ENCODE results near the gene ARSD. TPM values are rescaled to one million over a fixed set of nuclear protein-coding genes. Genes with fewer than 3 reads are reported as not detected.

ARSD gene
- total RNA-seq, 1 donor from 2014 or later, result 7.3 TPM

DNA sequence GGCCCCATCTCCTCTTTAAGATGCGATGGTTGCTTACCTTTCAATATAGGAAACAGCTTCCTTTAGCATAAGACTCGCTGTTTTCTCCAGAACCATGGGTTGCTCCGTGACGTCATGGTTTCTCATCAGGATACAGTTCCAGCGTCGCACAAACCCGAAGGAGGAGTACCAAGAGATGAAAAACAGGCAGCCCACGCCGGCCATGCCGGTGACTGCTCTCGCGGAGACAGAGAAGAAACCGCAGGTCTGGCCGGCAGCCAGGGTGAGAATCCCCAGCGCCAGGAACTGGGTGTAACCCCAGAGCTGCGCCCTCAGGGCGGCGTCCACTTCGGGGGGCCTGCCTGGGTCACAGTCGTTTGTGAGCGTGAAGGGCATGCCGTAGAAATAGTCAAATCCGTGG lies 11.4 kb downstream of the ARSD start:
- Mint-ChIP-seq H3K4me3 (ENCODE audit: unreplicated experiment) (no peak overlapping the region), H3K9me3 (ENCODE audit: unreplicated experiment) (no peaks in the 10 kb centered on the region), H3K4me1 (ENCODE audit: low read depth, unreplicated experiment) (no peaks in the 10 kb centered on the region), H3K36me3 (ENCODE audit: low read depth, unreplicated experiment) (peaks cover 7% of the 10 kb centered on the region), H3K27me3 (ENCODE audit: low read depth, unreplicated experiment) (no peaks in the 10 kb centered on the region), H3K27ac (ENCODE audit: unreplicated experiment) (no peak overlapping the region)
- H3K4me1 ChIP-seq (ENCODE audit: insufficient read depth, low read length), result no peaks in the 10 kb centered on the region
- H2AFZ ChIP-seq (ENCODE audit: low read depth, low read length), result no peak overlapping the region
- DNase-seq (ENCODE audit: low read depth) (no peak), FAIRE-seq (no peak)
- no peak overlapping the region for H3K4me3 ChIP-seq (ENCODE audit: insufficient read depth, low read depth, low read length)
- TF ChIP-seq, protein P1, sequence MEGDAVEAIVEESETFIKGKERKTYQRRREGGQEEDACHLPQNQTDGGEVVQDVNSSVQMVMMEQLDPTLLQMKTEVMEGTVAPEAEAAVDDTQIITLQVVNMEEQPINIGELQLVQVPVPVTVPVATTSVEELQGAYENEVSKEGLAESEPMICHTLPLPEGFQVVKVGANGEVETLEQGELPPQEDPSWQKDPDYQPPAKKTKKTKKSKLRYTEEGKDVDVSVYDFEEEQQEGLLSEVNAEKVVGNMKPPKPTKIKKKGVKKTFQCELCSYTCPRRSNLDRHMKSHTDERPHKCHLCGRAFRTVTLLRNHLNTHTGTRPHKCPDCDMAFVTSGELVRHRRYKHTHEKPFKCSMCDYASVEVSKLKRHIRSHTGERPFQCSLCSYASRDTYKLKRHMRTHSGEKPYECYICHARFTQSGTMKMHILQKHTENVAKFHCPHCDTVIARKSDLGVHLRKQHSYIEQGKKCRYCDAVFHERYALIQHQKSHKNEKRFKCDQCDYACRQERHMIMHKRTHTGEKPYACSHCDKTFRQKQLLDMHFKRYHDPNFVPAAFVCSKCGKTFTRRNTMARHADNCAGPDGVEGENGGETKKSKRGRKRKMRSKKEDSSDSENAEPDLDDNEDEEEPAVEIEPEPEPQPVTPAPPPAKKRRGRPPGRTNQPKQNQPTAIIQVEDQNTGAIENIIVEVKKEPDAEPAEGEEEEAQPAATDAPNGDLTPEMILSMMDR (IDR thresholded peaks at IDR 0.05; ENCODE audit: insufficient read depth, low read depth, low read length), result no peak
- no peak for TF ChIP-seq EZH2 (IDR thresholded peaks at IDR 0.05; ENCODE audit: insufficient read depth, low read length)
- no peaks in the 10 kb centered on the region for H3K27me3 ChIP-seq (ENCODE audit: insufficient read depth, low read length)
- H3K4me2 ChIP-seq (ENCODE audit: low read length), result no peak overlapping the region
- no peak overlapping the region for H3K27ac ChIP-seq (ENCODE audit: low read depth, low read length)
- H3K79me2 ChIP-seq (ENCODE audit: insufficient read depth, low read length), result no peaks in the 10 kb centered on the region
- H3K9me3 ChIP-seq (ENCODE audit: insufficient read depth, low read depth, low read length), result no peaks in the 10 kb centered on the region
- H3K9ac ChIP-seq (ENCODE audit: low read length), result no peak overlapping the region
- H3K36me3 ChIP-seq (ENCODE audit: insufficient read depth, low read length), result no peaks in the 10 kb centered on the region
- no peaks in the 10 kb centered on the region for H4K20me1 ChIP-seq (ENCODE audit: insufficient read depth, low read length)

DNA sequence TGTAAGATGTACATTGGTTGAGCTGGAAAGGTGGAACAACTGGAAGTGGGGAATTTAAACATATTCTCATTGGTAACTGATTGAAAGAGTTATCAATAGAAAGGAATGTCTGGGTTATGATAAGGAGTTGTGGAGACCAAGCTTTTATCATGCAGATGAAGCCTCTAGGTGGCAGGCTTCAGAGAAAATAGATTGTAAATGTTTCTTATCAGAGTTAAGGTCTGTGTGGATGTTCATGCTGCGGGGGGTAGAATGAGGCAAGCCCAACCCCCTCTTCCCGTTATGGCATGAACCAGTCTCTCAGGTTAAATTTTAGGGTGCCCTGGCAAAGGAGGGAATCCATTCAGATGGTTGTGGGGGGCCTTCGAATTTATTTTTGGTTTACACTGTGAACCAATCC lies 16.0 kb downstream of the ARSD start:
- no peak overlapping the region for H3K27ac Mint-ChIP-seq (ENCODE audit: unreplicated experiment)
- no peaks in the 10 kb centered on the region for H3K9me3 Mint-ChIP-seq (ENCODE audit: unreplicated experiment)
- no peak for TF ChIP-seq EZH2 (IDR thresholded peaks at IDR 0.05; ENCODE audit: insufficient read depth, low read length)
- TF ChIP-seq, protein P1 (IDR thresholded peaks at IDR 0.05; ENCODE audit: insufficient read depth, low read depth, low read length), result no peak
- H3K27me3 Mint-ChIP-seq (ENCODE audit: low read depth, unreplicated experiment), result no peaks in the 10 kb centered on the region
- Histone ChIP-seq H3K4me2 (ENCODE audit: low read length) (no peak overlapping the region), H3K27me3 (ENCODE audit: insufficient read depth, low read length) (no peaks in the 10 kb centered on the region), H3K4me3 (ENCODE audit: insufficient read depth, low read depth, low read length) (no peak overlapping the region), H3K9me3 (ENCODE audit: insufficient read depth, low read depth, low read length) (no peaks in the 10 kb centered on the region), H3K36me3 (ENCODE audit: insufficient read depth, low read length) (no peaks in the 10 kb centered on the region), H3K79me2 (ENCODE audit: insufficient read depth, low read length) (no peaks in the 10 kb centered on the region), H4K20me1 (ENCODE audit: insufficient read depth, low read length) (no peaks in the 10 kb centered on the region), H3K9ac (ENCODE audit: low read length) (no peak overlapping the region), H3K27ac (ENCODE audit: low read depth, low read length) (no peak overlapping the region), H3K4me1 (ENCODE audit: insufficient read depth, low read length) (no peaks in the 10 kb centered on the region), H2AFZ (ENCODE audit: low read depth, low read length) (no peak overlapping the region)
- DNase-seq (ENCODE audit: low read depth) (no peak), FAIRE-seq (no peak)
- H3K4me3 Mint-ChIP-seq (ENCODE audit: unreplicated experiment), result no peak overlapping the region
- H3K4me1 Mint-ChIP-seq (ENCODE audit: low read depth, unreplicated experiment), result no peaks in the 10 kb centered on the region
- peaks cover 6% of the 10 kb centered on the region for H3K36me3 Mint-ChIP-seq (ENCODE audit: low read depth, unreplicated experiment)

- H3K4me3 Mint-ChIP-seq (ENCODE audit: unreplicated experiment), result no peak overlapping the region
- no peak for FAIRE-seq
- H2AFZ ChIP-seq (ENCODE audit: low read depth, low read length), result no peak overlapping the region
- no peaks in the 10 kb centered on the region for H3K4me1 Mint-ChIP-seq (ENCODE audit: low read depth, unreplicated experiment)
- H3K27ac Mint-ChIP-seq (ENCODE audit: unreplicated experiment), result no peak overlapping the region
- no peak for DNase-seq (ENCODE audit: low read depth)
- H3K9me3 Mint-ChIP-seq (ENCODE audit: unreplicated experiment), result peaks cover 2% of the 10 kb centered on the region
- no peak overlapping the region for H3K9ac ChIP-seq (ENCODE audit: low read length)
- H3K9me3 ChIP-seq (ENCODE audit: insufficient read depth, low read depth, low read length), result no peaks in the 10 kb centered on the region
- H3K4me3 ChIP-seq (ENCODE audit: insufficient read depth, low read depth, low read length), result no peak overlapping the region
- H3K27ac ChIP-seq (ENCODE audit: low read depth, low read length), result no peak overlapping the region
- H3K36me3 Mint-ChIP-seq (ENCODE audit: low read depth, unreplicated experiment), result peaks cover 4% of the 10 kb centered on the region
- no peak overlapping the region for H3K4me2 ChIP-seq (ENCODE audit: low read length)
- H3K79me2 ChIP-seq (ENCODE audit: insufficient read depth, low read length), result no peaks in the 10 kb centered on the region
- H3K4me1 ChIP-seq (ENCODE audit: insufficient read depth, low read length), result no peaks in the 10 kb centered on the region
- no peak for TF ChIP-seq EZH2 (IDR thresholded peaks at IDR 0.05; ENCODE audit: insufficient read depth, low read length)
- TF ChIP-seq, protein P1 (IDR thresholded peaks at IDR 0.05; ENCODE audit: insufficient read depth, low read depth, low read length), result no peak
- no peaks in the 10 kb centered on the region for H4K20me1 ChIP-seq (ENCODE audit: insufficient read depth, low read length)
- H3K27me3 ChIP-seq (ENCODE audit: insufficient read depth, low read length), result no peaks in the 10 kb centered on the region
- H3K27me3 Mint-ChIP-seq (ENCODE audit: low read depth, unreplicated experiment), result no peaks in the 10 kb centered on the region
- H3K36me3 ChIP-seq (ENCODE audit: insufficient read depth, low read length), result no peaks in the 10 kb centered on the region
These were observed 19.0 kb downstream of the ARSD start for GRCh38 chrX:2910109-2910508.
